Mononuclear cell (primary cell): ENCODE measurements around the gene OPN1MW2. TPM values are rescaled to one million over a fixed set of nuclear protein-coding genes. Genes with fewer than 3 reads are reported as not detected.
"Not testable (repeated sequence)": the region's sequence is repeated elsewhere in the genome, so short reads cannot be mapped to it uniquely, and the experiment has no call there.

Experiments used
- H3K27me3 ChIP-seq: 2 replicates; pipeline ENCODE4 v1.6.0; 2011; ENCODE audit warnings: low read length, control low read depth; ENCODE audit not compliant: insufficient read depth
- H3K4me1 ChIP-seq: 2 replicates; pipeline ENCODE4 v1.5.1; 2011; ENCODE audit warnings: mild to moderate bottlenecking, low read length, control low read depth; ENCODE audit not compliant: insufficient read depth
- H3K4me3 ChIP-seq: 2 replicates; pipeline ENCODE4 v1.5.1; 2011; ENCODE audit warnings: mild to moderate bottlenecking, low read length, moderate library complexity
- H3K9me3 ChIP-seq: 2 replicates; pipeline ENCODE4 v1.5.1; 2011; ENCODE audit warnings: low read depth, mild to moderate bottlenecking, control low read depth, low read length
- total RNA-seq: library from RNA; depleted of rRNA; stranded (reverse); fragments of >200 nt; gene quantifications from one replicate; pipeline ENCODE4 v1.2.3, GENCODE V29; 2012

Gene OPN1MW2
- total RNA-seq, 1 donor: not detected

DNA sequence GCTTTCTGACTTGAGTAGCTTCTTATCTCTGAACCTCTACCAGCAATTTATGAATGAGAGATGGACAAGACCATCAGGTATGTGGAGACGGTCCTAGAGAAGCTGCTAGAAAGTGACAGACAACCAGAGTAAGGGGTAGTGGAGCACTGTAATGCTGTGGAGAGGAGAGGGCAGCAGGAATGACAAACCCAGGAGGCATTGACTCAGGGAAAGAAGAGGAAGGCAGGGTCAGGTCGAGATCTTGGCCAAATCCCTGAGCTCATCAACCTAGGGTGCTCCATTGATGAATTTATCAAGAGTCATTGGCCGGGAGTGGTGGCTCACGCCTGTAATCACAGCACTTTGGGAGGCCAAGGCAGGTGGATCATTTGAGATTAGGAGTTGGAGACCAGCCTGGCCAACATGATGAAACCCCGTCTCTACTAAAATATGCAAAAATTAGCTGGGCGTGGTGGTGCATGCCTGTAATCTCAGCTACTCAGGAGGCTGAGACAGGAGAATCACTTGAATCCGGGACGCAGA is 20.5 kb downstream of the OPN1MW2 start:
- not testable (repeated sequence) for H3K27me3 ChIP-seq, H3K4me3 ChIP-seq, H3K4me1 ChIP-seq

DNA sequence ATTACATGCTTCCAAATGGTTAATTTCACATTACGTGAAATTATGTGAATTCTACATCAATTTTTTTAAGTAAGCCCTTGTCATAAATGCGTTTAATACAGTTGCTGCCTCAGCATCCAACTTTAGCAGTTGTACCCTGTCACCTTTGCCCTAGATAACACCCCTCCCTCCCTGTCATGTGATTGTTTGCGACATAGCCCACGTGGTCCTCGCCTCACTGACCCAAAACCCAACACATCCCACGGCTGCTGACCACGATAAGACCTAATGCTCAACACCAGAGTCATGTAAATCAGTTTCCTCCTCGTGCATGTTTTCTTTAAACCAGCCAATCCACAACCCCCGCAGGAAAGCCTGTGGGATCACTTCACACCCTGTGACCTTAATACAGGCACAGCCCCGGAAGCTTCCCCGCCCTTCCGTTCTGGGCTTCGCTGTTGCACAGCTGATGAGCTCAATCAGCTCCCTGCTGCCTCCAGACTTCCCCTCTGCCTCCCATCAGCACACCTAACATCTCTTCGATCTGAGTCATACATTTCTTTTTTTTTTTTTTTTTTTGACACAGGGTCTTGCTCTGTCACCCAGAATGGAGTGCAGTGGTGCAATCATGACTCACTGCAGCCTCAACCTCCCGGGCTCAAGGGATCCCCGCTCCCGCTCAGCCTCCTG is 28.0 kb downstream of the OPN1MW2 start:
- H3K9me3 ChIP-seq, H3K27me3 ChIP-seq, H3K4me3 ChIP-seq, H3K4me1 ChIP-seq: not testable (repeated sequence)

More for the DNA sequence above, 20.5 kb downstream of the OPN1MW2 start:
- H3K9me3 ChIP-seq: not testable (repeated sequence)

DNA sequence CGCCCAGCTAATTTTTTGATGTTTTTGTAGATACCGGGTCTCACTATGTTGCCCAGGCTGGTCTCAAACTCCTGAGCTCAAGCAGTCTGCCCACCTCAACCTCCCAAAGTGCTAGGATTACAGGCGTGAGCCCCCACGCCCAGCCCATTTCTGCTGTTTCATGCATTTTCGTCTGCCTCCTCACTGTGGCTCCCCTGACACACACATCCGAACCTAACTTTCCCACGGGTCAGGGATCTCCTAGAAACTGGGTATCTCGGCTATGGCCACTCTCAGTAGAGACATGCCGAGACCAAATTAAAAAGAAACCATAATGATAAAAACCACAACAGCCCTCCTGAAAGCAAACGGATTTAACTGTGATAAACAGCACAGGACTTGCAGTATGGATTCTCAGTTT is 28.5 kb downstream of the OPN1MW2 start:
- not testable (repeated sequence) for H3K4me3 ChIP-seq, H3K9me3 ChIP-seq, H3K4me1 ChIP-seq, H3K27me3 ChIP-seq

DNA sequence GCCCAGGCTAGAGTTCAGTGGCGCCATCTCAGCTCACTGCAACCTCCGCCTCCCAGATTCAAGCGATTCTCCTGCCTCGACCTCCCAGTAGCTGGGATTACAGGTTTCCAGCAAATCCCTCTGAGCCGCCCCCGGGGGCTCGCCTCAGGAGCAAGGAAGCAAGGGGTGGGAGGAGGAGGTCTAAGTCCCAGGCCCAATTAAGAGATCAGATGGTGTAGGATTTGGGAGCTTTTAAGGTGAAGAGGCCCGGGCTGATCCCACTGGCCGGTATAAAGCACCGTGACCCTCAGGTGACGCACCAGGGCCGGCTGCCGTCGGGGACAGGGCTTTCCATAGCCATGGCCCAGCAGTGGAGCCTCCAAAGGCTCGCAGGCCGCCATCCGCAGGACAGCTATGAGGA is 37.7 kb downstream of the OPN1MW2 start, which contains the start of gene OPN1MW3:
Gene OPN1MW3, plus strand, starts transcription at position 301 of the 400 bp plus-strand sequence. Its CDS starts 38 bp downstream, at position 339.
- not testable (repeated sequence) for H3K4me1 ChIP-seq, H3K4me3 ChIP-seq, H3K9me3 ChIP-seq

DNA sequence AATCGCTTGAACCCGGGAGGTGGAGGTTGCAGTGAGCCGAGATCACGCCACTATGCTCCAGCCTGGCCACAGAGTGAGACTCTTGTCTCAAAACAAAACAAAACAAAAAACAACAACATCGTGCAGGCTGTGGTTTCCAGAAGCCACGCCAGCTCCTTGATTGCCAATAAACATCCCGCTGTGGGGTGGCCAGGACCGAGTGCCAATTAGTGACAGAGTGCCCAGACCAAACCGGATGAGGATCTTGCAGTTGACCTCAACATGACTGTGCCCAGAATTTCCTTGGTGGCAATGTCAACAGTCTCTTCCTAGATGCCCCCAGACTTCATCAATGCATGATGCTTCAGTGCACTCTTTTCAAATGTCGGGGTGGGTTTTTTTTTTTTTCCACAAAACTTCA is 39.2 kb downstream of the OPN1MW2 start:
- not testable (repeated sequence) for H3K27me3 ChIP-seq, H3K4me1 ChIP-seq, H3K9me3 ChIP-seq, H3K4me3 ChIP-seq

More for the DNA sequence above, 37.7 kb downstream of the OPN1MW2 start, which contains the start of gene OPN1MW3:
- not testable (repeated sequence) for H3K27me3 ChIP-seq

DNA sequence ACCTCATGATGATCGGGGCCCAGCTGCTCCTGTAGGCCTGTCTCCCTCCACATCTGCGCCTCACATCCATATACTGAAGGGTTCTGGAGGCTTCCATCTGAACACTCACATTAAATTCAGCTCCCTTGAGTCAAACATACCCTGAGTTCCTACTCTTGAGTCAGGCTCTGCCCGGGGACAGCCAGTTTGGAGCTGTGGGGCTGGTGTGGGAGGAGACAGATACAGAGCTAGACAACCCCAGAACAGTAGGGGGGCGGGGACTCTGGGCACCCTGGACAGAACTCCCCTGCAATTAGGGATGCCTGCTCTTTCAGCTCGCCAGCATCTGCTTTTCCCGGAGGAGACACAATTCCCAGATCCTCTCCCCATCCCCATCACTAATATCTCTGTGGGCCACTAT is 43.5 kb downstream of the OPN1MW2 start:
- not testable (repeated sequence) for H3K4me3 ChIP-seq, H3K27me3 ChIP-seq, H3K9me3 ChIP-seq

DNA sequence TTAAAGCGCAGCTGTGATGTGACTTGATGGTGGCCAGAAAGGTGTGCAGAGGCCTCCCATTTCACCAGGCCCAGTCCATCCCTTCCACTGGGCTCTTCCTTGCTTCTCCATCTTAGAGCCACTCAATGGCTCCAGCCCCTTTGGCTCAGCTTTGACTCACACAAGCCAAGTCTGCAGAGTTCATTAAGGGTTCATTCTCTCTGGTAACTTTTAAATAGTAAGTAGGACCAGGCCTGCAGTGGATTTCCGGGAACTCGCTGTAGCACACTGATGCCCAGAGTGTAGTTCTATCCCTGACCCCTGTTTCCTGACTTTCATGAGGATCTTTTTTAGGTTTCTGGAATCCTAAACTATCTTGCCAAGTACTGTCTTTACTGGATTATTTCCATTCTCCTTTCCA is 49.7 kb downstream of the OPN1MW2 start:
- not testable (repeated sequence) for H3K4me1 ChIP-seq, H3K4me3 ChIP-seq, H3K27me3 ChIP-seq, H3K9me3 ChIP-seq

More for the DNA sequence above, 43.5 kb downstream of the OPN1MW2 start:
- H3K4me1 ChIP-seq: not testable (repeated sequence)

Other genes starting within 250 kb of the OPN1MW2 start
- 26.4 TPM for gene HCFC1, start 247.9 kb upstream of the OPN1MW2 start, total RNA-seq
- gene TMEM187, start 247.0 kb upstream of the OPN1MW2 start, total RNA-seq: 1.8 TPM
- gene IRAK1, start 199.9 kb upstream of the OPN1MW2 start, total RNA-seq: 37.0 TPM
- 142 TPM for gene MECP2, start 122.0 kb upstream of the OPN1MW2 start, total RNA-seq
- not detected for gene OPN1LW, start 75.5 kb upstream of the OPN1MW2 start, total RNA-seq
- not detected for gene OPN1MW, start 37.2 kb upstream of the OPN1MW2 start, total RNA-seq
- not detected for gene OPN1MW3, start 37.8 kb downstream of the OPN1MW2 start, total RNA-seq
- not detected for gene TEX28, start 75.4 kb downstream of the OPN1MW2 start, total RNA-seq
- gene TKTL1, start 76.0 kb downstream of the OPN1MW2 start, total RNA-seq: 4.1 TPM
- gene FLNA, start 154.9 kb downstream of the OPN1MW2 start, total RNA-seq: 933 TPM
- 39.3 TPM for gene EMD, start 159.5 kb downstream of the OPN1MW2 start, total RNA-seq
- gene RPL10, start 178.6 kb downstream of the OPN1MW2 start, total RNA-seq: 8,353 TPM
- 30.2 TPM for gene DNASE1L1, start 189.5 kb downstream of the OPN1MW2 start, total RNA-seq
- 33.2 TPM for gene TAFAZZIN, start 191.8 kb downstream of the OPN1MW2 start, total RNA-seq
- gene ATP6AP1, start 208.9 kb downstream of the OPN1MW2 start, total RNA-seq: 47.9 TPM
- 67.6 TPM for gene GDI1, start 217.4 kb downstream of the OPN1MW2 start, total RNA-seq
- gene FAM50A, start 224.4 kb downstream of the OPN1MW2 start, total RNA-seq: 19.1 TPM
- 5.5 TPM for gene PLXNA3, start 238.5 kb downstream of the OPN1MW2 start, total RNA-seq